ENCODE data around the gene DDX24.

The DDX24 gene

DNA sequence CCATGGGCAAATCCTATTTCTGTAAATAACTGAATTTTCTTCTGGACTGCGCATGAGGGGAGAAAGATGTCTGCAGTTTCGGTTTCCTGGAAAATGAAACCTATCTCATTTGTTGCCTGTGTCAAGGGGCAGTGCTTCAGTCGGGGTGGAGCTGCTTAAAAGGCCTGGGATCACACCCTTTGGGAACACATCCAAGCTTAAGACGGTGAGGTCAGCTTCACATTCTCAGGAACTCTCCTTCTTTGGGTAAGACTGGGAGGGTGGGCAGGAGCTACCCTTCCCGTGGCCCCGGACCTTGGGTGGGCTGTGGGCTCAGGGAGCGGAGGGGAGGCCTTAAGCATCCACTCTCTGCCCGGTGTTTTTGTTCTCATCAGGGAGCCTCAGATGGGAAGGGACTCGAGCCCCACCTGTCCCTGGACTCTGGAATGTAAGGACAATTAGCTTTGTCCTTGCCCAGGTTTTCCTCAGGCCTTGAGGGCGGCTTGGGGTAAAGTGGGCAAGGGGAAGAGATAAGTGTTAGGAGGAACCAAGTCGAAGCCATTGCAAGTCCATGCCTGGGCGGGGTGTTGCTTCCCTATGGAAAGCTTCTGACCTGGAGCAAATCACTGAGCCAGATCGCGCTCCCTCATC, 29.7 kb upstream of the DDX24 start, which contains the start of gene IFI27:
TSS of gene IFI27 (plus strand) at position 185 of the 630 bp plus-strand sequence.
- Histone ChIP-seq H3K4me3 (ENCODE audit: low read depth in 1 of 2, low read length in 1 of 2) (no peak within 1 kb of the TSS), H3K4me1 (ENCODE audit: control insufficient read depth in 1 of 2, insufficient read depth in 1 of 2, low read depth in 1 of 2, low read length in 1 of 2) (no peaks in the 10 kb centered on the region), H3K27ac (no peak within 1 kb of the TSS), H3K36me3 (no peaks in the 10 kb centered on the region), H3K9me3 (no peaks in the 10 kb centered on the region), H3K27me3 (peaks cover 20% of the 10 kb centered on the region)
- TF ChIP-seq, protein P1, sequence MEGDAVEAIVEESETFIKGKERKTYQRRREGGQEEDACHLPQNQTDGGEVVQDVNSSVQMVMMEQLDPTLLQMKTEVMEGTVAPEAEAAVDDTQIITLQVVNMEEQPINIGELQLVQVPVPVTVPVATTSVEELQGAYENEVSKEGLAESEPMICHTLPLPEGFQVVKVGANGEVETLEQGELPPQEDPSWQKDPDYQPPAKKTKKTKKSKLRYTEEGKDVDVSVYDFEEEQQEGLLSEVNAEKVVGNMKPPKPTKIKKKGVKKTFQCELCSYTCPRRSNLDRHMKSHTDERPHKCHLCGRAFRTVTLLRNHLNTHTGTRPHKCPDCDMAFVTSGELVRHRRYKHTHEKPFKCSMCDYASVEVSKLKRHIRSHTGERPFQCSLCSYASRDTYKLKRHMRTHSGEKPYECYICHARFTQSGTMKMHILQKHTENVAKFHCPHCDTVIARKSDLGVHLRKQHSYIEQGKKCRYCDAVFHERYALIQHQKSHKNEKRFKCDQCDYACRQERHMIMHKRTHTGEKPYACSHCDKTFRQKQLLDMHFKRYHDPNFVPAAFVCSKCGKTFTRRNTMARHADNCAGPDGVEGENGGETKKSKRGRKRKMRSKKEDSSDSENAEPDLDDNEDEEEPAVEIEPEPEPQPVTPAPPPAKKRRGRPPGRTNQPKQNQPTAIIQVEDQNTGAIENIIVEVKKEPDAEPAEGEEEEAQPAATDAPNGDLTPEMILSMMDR (IDR thresholded peaks at IDR 0.05): no peak

DNA sequence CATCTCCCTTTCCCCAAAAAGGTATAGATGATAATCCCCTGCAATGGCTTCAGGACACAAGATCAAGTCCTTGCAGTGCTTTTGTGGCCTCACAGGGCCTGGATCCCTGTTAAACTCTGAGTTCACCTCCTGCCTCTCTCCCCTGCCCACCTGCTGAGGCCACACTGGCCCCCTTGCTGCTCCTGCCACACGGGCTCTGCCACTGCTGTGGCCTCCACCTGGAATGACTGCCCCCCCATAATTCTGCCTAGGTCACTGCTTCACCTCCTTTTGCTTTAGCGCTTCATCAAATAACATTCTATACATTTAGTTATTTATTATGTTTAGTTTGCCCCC, 28.9 kb upstream of the DDX24 start:
- H3K27ac ChIP-seq: no peak overlapping the region

DNA sequence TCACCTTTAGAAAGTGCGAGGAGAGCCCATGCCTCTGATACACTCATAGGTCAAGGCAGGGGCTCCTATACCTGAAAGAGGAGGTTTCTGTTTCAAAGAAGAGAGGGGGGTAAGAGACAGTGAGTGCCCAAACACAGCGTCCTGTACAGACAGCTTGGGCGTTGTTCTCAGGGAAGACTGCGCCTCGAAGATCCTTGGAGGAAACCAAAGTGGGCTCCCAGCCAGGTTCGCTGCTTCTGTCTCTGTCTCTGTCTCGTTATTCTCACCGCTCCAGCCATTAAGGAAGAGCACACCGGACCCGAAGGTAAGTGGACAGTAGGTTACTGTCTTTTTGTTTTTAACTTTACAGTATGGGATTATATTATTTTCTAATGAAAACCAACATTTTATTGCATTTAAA, 23.7 kb upstream of the DDX24 start:
- TF ChIP-seq, protein P1 (IDR thresholded peaks at IDR 0.05): no peak
- Histone ChIP-seq H3K4me3 (ENCODE audit: low read depth in 1 of 2, low read length in 1 of 2) (no peak overlapping the region), H3K4me1 (ENCODE audit: control insufficient read depth in 1 of 2, insufficient read depth in 1 of 2, low read depth in 1 of 2, low read length in 1 of 2) (no peaks in the 10 kb centered on the region), H3K36me3 (no peaks in the 10 kb centered on the region), H3K27me3 (no peaks in the 10 kb centered on the region), H3K9me3 (no peaks in the 10 kb centered on the region), H3K27ac (no peak overlapping the region)

More for the DNA sequence above, 28.9 kb upstream of the DDX24 start:
- Histone ChIP-seq H3K4me3 (ENCODE audit: low read depth in 1 of 2, low read length in 1 of 2) (no peak overlapping the region), H3K9me3 (no peaks in the 10 kb centered on the region), H3K4me1 (ENCODE audit: control insufficient read depth in 1 of 2, insufficient read depth in 1 of 2, low read depth in 1 of 2, low read length in 1 of 2) (no peaks in the 10 kb centered on the region), H3K36me3 (no peaks in the 10 kb centered on the region), H3K27me3 (peaks cover 12% of the 10 kb centered on the region)
- TF ChIP-seq, protein P1 (IDR thresholded peaks at IDR 0.05): no peak

DNA sequence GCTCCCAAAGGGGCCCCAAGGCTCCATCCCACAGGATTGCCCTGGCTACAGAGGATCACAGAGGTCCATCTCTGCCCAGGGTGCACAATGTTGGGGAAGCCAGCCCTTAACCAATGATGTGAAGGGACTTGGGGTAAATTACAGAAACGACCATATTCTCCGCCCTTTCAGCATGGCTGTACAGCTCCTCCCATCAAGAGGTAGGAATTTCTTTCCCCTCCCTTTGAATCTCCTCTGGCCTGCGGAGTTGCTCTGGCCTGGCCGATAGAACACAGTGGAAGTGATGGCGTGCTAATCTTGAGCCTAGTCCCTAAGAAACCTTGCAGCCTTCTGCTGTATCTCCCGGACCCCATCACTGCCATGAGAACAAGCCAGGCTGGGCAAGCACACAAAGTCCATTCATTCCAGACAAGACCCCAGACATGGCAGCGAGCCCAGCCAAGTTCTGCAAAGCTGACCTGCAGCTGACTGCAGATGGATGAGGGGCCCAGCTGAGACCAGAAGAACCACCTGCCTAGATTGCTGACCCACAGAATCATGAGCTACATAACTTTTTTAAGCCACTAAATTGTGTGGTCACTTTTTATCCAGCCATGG, 22.6 kb upstream of the DDX24 start:
- TF ChIP-seq, protein P1 (IDR thresholded peaks at IDR 0.05): no peak
- H3K27me3 ChIP-seq: no peaks in the 10 kb centered on the region
- H3K27ac ChIP-seq: no peak overlapping the region
- no peaks in the 10 kb centered on the region for H3K36me3 ChIP-seq
- no peak overlapping the region for H3K4me3 ChIP-seq (ENCODE audit: low read depth in 1 of 2, low read length in 1 of 2)
- no peaks in the 10 kb centered on the region for H3K9me3 ChIP-seq
- H3K4me1 ChIP-seq (ENCODE audit: control insufficient read depth in 1 of 2, insufficient read depth in 1 of 2, low read depth in 1 of 2, low read length in 1 of 2): no peaks in the 10 kb centered on the region

DNA sequence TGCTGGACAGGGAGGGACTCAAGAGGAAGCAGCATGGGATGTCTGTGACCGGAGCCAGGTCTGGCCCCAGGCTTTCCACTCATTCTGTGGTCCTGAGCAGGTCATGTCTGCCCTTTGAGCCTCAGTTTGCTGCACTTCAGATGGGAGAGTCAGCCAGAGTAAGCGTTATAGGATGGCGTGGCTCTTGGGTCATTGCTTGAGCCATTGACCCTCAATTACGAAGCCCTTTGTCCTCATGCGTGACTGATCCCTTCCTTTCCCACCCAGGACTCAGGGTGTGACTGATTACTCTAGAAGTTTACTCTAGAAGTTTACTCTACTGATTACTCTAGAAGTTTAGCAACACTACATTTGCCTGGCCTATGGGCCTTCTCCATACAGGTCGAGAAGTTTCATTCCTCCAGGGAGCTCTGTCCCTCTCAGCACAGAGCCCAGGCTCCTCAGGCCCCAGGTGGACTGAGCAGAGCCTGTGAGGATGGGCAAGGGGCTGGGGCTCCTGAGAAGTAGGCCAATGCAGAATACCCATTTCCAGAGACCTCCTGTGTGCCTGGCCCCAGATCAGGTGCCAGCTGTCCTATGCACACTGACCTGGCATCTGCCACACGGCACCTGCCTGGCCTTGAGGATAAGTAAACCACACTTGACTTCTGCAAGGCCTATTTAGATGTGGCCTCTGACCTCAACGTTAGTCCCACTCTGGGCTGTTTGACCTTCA, 21.9 kb upstream of the DDX24 start:
- Histone ChIP-seq H3K4me1 (ENCODE audit: control insufficient read depth in 1 of 2, insufficient read depth in 1 of 2, low read depth in 1 of 2, low read length in 1 of 2) (no peaks in the 10 kb centered on the region), H3K9me3 (no peaks in the 10 kb centered on the region), H3K27ac (no peak overlapping the region), H3K36me3 (no peaks in the 10 kb centered on the region), H3K27me3 (no peaks in the 10 kb centered on the region), H3K4me3 (ENCODE audit: low read depth in 1 of 2, low read length in 1 of 2) (no peak overlapping the region)
- TF ChIP-seq, protein P1 (IDR thresholded peaks at IDR 0.05): no peak
